ENCODE data around the gene DCAF10. TPM values are rescaled to one million over a fixed set of nuclear protein-coding genes. Genes with fewer than 3 reads are reported as not detected.

The DCAF10 gene
- polyA plus RNA-seq, 1 donor (not counting 4 experiments of a cell fraction or from before 2014, with no cell fraction given): 29.2 TPM

- no peak overlapping the region for H2AFZ ChIP-seq (ENCODE audit: control insufficient read depth, low read length)
- H3K4me2 ChIP-seq (ENCODE audit: control insufficient read depth, extremely low read depth, insufficient read depth, low read depth, low read length): no peak overlapping the region
- no peak for TF ChIP-seq EZH2 (IDR thresholded peaks at IDR 0.05; ENCODE audit: low read length)
- no peak for TF ChIP-seq CTCF (optimal IDR thresholded peaks at IDR 0.05 in 1 of 3, IDR thresholded peaks at IDR 0.05 in 1 of 3, conservative IDR thresholded peaks at IDR 0.05 in 1 of 3; ENCODE audit: extremely low read depth in 1 of 3, insufficient read depth in 2 of 3, low read length in 3 of 3)
- peaks cover 16 to 17% of the 10 kb centered on the region in 2 experiments for H3K36me3 ChIP-seq (ENCODE audit: control insufficient read depth in 2 of 2, extremely low read depth in 1 of 2, insufficient read depth in 2 of 2, low read length in 2 of 2)
- H3K4me3 ChIP-seq (ENCODE audit: control insufficient read depth in 2 of 3, extremely low read depth in 1 of 3, insufficient read depth in 2 of 3, low read depth in 1 of 3, low read length in 3 of 3): no peak overlapping the region
- H3K4me1 ChIP-seq (ENCODE audit: control insufficient read depth, extremely low read depth, insufficient read depth, low read length): peaks cover 8% of the 10 kb centered on the region
- FAIRE-seq (no peak), DNase-seq (ENCODE audit: low read depth, low spot score) (no peak)
- H3K79me2 ChIP-seq (ENCODE audit: control insufficient read depth, insufficient read depth, low read length): no peaks in the 10 kb centered on the region
- no peak overlapping the region for H3K27ac ChIP-seq (ENCODE audit: control insufficient read depth, insufficient read depth, low read length)
- H4K20me1 ChIP-seq (ENCODE audit: control insufficient read depth, extremely low read depth, insufficient read depth, low read length): no peaks in the 10 kb centered on the region
- dilution Hi-C loops (cut with MboI; ENCODE audit: extremely low pct_ligation_motif_present, low sequenced_read_pairs): no loop called here
- H3K27me3 ChIP-seq (ENCODE audit: control insufficient read depth, extremely low read depth, insufficient read depth, low read length): no peaks in the 10 kb centered on the region
- H3K9ac ChIP-seq (ENCODE audit: control insufficient read depth, extremely low read depth, insufficient read depth, low read length): no peak overlapping the region
- H3K9me1 ChIP-seq (ENCODE audit: control insufficient read depth, extremely low read depth, insufficient read depth, low read length): no peaks in the 10 kb centered on the region
- no peaks in the 10 kb centered on the region for H3K9me3 ChIP-seq (ENCODE audit: control insufficient read depth, low read depth, low read length)
These were observed 114.2 kb downstream of the DCAF10 start for GRCh38 chr9:37914701-37915358.

- H3K9me3 ChIP-seq (ENCODE audit: control insufficient read depth, low read depth, low read length): no peaks in the 10 kb centered on the region
- H3K36me3 ChIP-seq (ENCODE audit: control insufficient read depth in 2 of 2, extremely low read depth in 1 of 2, insufficient read depth in 2 of 2, low read length in 2 of 2): peaks cover 16 to 17% of the 10 kb centered on the region in 2 experiments
- no peak for TF ChIP-seq EZH2 (IDR thresholded peaks at IDR 0.05; ENCODE audit: low read length)
- no peak for TF ChIP-seq CTCF (optimal IDR thresholded peaks at IDR 0.05 in 1 of 3, IDR thresholded peaks at IDR 0.05 in 1 of 3, conservative IDR thresholded peaks at IDR 0.05 in 1 of 3; ENCODE audit: extremely low read depth in 1 of 3, insufficient read depth in 2 of 3, low read length in 3 of 3)
- H3K4me3 ChIP-seq (ENCODE audit: control insufficient read depth in 2 of 3, extremely low read depth in 1 of 3, insufficient read depth in 2 of 3, low read depth in 1 of 3, low read length in 3 of 3): no peak overlapping the region
- no peaks in the 10 kb centered on the region for H4K20me1 ChIP-seq (ENCODE audit: control insufficient read depth, extremely low read depth, insufficient read depth, low read length)
- peaks cover 5% of the 10 kb centered on the region for H3K79me2 ChIP-seq (ENCODE audit: control insufficient read depth, insufficient read depth, low read length)
- no peak for DNase-seq (ENCODE audit: low read depth, low spot score)
- no peaks in the 10 kb centered on the region for H3K9me1 ChIP-seq (ENCODE audit: control insufficient read depth, extremely low read depth, insufficient read depth, low read length)
- H3K27me3 ChIP-seq (ENCODE audit: control insufficient read depth, extremely low read depth, insufficient read depth, low read length): no peaks in the 10 kb centered on the region
- dilution Hi-C loops (cut with MboI; ENCODE audit: extremely low pct_ligation_motif_present, low sequenced_read_pairs): no loop called here
- peaks cover 12% of the 10 kb centered on the region for H3K4me1 ChIP-seq (ENCODE audit: control insufficient read depth, extremely low read depth, insufficient read depth, low read length)
- H3K4me2 ChIP-seq (ENCODE audit: control insufficient read depth, extremely low read depth, insufficient read depth, low read depth, low read length): no peak overlapping the region
- H2AFZ ChIP-seq (ENCODE audit: control insufficient read depth, low read length): no peak overlapping the region
- no peak for FAIRE-seq
- no peak overlapping the region for H3K9ac ChIP-seq (ENCODE audit: control insufficient read depth, extremely low read depth, insufficient read depth, low read length)
- H3K27ac ChIP-seq (ENCODE audit: control insufficient read depth, insufficient read depth, low read length): no peak overlapping the region
These were observed 115.4 kb downstream of the DCAF10 start for GRCh38 chr9:37915911-37916470.

Measured in keratinocyte (primary cell).